ENCODE data around the gene PLCL1. TPM values are rescaled to one million over a fixed set of nuclear protein-coding genes. Genes with fewer than 3 reads are reported as not detected.
"Not testable (repeated sequence)": the region's sequence is repeated elsewhere in the genome, so short reads cannot be mapped to it uniquely, and the experiment has no call there.

Gene PLCL1
- total RNA-seq, 3 donors from 2014 or later = 6.6 to 11.3 (median 11.1) TPM

DNA sequence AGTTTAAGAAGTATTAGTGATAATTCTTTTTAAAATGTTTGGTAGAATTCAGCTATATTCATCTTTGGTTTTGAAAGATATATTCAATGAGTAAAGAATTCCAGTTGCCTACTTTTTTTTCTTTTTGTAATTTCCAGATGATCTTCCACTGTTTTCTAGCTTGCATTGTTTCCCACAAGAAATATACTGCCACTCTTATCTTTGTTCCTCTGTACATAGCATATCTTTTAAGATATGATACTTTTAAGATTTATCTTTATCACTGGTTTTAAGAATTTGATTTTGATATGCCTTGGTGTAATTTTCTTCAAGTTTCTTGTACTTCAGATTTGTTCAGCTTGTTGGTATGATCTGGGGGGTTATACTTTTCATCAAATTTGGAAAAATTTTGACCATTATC is 374.4 kb downstream of the PLCL1 start:
- Histone ChIP-seq H3K27me3 (no peaks in the 10 kb centered on the region), H3K9me3 (peaks cover 0 to 6% of the 10 kb centered on the region in 2 donors), H3K4me3 (no peak overlapping the region), H3K27ac (no peak overlapping the region), H3K36me3 (no peaks in the 10 kb centered on the region), H3K4me1 (no peaks in the 10 kb centered on the region)
- no peak for DNase-seq (ENCODE audit: low spot score in 2 of 2)
- intact Hi-C loops (cut with DNase I; ENCODE audit: low total_unique reads) = loop anchor here (5.0 kb wide), 1 partner anchor 869 kb away; no protein-coding TSS in a partner anchor
- TF ChIP-seq, protein P1, sequence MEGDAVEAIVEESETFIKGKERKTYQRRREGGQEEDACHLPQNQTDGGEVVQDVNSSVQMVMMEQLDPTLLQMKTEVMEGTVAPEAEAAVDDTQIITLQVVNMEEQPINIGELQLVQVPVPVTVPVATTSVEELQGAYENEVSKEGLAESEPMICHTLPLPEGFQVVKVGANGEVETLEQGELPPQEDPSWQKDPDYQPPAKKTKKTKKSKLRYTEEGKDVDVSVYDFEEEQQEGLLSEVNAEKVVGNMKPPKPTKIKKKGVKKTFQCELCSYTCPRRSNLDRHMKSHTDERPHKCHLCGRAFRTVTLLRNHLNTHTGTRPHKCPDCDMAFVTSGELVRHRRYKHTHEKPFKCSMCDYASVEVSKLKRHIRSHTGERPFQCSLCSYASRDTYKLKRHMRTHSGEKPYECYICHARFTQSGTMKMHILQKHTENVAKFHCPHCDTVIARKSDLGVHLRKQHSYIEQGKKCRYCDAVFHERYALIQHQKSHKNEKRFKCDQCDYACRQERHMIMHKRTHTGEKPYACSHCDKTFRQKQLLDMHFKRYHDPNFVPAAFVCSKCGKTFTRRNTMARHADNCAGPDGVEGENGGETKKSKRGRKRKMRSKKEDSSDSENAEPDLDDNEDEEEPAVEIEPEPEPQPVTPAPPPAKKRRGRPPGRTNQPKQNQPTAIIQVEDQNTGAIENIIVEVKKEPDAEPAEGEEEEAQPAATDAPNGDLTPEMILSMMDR (IDR thresholded peaks at IDR 0.05) = no peak
- no peak for TF ChIP-seq POLR2A (IDR thresholded peaks at IDR 0.05)
- no peak for TF ChIP-seq POLR2AphosphoS5 (IDR thresholded peaks at IDR 0.05)

DNA sequence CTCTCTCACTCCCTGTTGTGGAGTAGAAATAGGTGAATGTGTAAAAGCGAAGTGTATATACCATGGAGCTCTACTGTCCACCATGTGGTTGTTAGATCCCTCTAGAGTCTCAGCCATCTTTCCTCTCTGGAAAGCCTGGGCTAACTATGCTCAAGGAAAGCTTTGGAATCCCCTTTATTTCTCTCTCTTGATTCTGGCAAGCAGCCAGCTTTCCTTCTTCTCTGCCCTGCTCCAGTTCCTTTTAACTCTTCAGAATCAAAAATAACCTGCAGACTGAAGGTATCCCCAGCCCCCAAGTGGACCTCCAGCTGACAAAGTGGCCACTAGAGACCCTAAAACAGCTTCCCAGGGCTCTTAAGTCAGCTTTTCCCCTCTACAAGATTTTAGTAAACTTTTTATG is 381.9 kb downstream of the PLCL1 start:
- intact Hi-C loops (cut with DNase I; ENCODE audit: low total_unique reads) = no loop called here
- H3K27ac ChIP-seq = no peak overlapping the region
- H3K27me3 ChIP-seq = peaks cover 0 to 4% of the 10 kb centered on the region in 2 donors
- no peak for DNase-seq (ENCODE audit: low spot score in 2 of 2)
- TF ChIP-seq, protein P1 (IDR thresholded peaks at IDR 0.05) = no peak
- TF ChIP-seq POLR2AphosphoS5 (IDR thresholded peaks at IDR 0.05) (no peak), POLR2A (IDR thresholded peaks at IDR 0.05) (no peak)
- H3K9me3 ChIP-seq = no peaks in the 10 kb centered on the region
- no peak overlapping the region for H3K4me3 ChIP-seq
- no peaks in the 10 kb centered on the region for H3K4me1 ChIP-seq
- no peaks in the 10 kb centered on the region for H3K36me3 ChIP-seq

DNA sequence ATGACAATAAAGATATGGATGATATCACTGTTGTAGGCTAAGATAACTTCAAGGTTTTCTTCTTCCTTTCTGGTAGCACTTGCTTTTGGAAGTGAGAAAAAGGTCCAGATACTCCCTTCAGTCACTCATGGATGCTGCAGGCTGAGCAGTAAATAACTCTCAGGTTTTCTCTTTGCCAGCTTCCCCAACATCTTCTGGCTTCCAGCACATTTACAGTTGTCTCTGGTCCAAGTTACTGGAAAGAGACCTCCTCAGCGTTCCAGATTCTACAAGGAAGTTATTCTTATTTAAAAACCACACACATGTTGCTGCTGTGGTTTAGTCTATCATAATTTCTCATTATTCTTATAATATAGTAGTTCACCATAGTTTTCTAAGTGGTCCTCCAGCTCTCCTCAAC is 383.4 kb downstream of the PLCL1 start:
- no peak for TF ChIP-seq POLR2A (IDR thresholded peaks at IDR 0.05)
- no peak for TF ChIP-seq POLR2AphosphoS5 (IDR thresholded peaks at IDR 0.05)
- TF ChIP-seq, protein P1 (IDR thresholded peaks at IDR 0.05) = no peak
- Histone ChIP-seq H3K4me1 (no peaks in the 10 kb centered on the region), H3K27ac (no peak overlapping the region), H3K9me3 (no peaks in the 10 kb centered on the region), H3K36me3 (no peaks in the 10 kb centered on the region), H3K4me3 (no peak overlapping the region), H3K27me3 (peaks cover 0 to 4% of the 10 kb centered on the region in 2 donors)
- no peak for DNase-seq (ENCODE audit: low spot score in 2 of 2)
- intact Hi-C loops (cut with DNase I; ENCODE audit: low total_unique reads) = no loop called here

DNA sequence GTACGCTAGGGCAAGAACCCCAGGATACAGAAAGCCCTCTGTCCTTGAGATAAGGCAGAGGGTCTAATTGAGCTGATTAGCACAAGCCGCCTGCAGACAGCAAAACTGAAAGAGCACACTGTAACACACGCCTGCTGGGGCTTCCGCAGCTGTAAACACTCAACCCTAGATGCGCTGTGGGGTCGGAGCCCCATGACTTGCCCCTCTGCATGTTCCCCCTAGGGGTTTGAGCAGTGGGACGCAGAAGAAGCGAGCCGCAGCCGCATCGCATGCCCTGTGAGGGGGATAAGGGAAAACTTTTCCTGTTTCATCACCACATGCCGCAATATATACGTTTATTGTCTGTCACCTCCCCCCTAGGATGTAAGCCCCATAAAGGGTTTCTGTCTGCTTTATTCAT is 384.6 kb downstream of the PLCL1 start:
- intact Hi-C loops (cut with DNase I; ENCODE audit: low total_unique reads) = no loop called here
- no peak for DNase-seq (ENCODE audit: low spot score in 2 of 2)

DNA sequence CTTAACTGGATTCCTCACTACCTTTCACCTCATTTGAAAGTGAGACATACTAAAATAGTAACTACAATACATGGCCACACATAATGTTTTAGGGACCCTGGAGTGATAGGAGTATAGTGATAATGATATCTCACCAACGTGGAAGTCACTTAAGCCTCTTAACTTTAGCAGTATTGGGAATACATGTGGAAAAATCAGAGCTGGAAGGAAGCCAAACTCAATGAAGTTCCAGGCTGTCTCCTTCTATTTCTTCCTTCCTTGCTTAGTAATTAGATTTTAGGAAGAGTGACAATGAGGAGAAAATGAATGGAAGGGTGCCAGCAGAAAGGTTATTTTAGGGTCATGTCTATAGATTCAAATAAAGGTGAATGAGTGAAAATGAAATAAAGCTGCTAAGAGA is 387.3 kb downstream of the PLCL1 start:
- H3K9me3 ChIP-seq = no peaks in the 10 kb centered on the region
- TF ChIP-seq POLR2A (IDR thresholded peaks at IDR 0.05) (no peak), POLR2AphosphoS5 (IDR thresholded peaks at IDR 0.05) (no peak)
- TF ChIP-seq, protein P1 (IDR thresholded peaks at IDR 0.05) = no peak
- DNase-seq (ENCODE audit: low spot score in 2 of 2) = no peak
- H3K27ac ChIP-seq = no peak overlapping the region
- H3K36me3 ChIP-seq = no peaks in the 10 kb centered on the region
- intact Hi-C loops (cut with DNase I; ENCODE audit: low total_unique reads) = no loop called here
- H3K4me1 ChIP-seq = no peaks in the 10 kb centered on the region
- no peak overlapping the region for H3K4me3 ChIP-seq
- peaks cover 0 to 4% of the 10 kb centered on the region in 2 donors for H3K27me3 ChIP-seq

More for the DNA sequence above, 384.6 kb downstream of the PLCL1 start:
- no peaks in the 10 kb centered on the region for H3K4me1 ChIP-seq
- H3K9me3 ChIP-seq = no peaks in the 10 kb centered on the region
- H3K27ac ChIP-seq = no peak overlapping the region
- H3K36me3 ChIP-seq = no peaks in the 10 kb centered on the region
- peaks cover 0 to 4% of the 10 kb centered on the region in 2 donors for H3K27me3 ChIP-seq
- TF ChIP-seq, protein P1 (IDR thresholded peaks at IDR 0.05) = no peak
- TF ChIP-seq POLR2A (IDR thresholded peaks at IDR 0.05) (no peak), POLR2AphosphoS5 (IDR thresholded peaks at IDR 0.05) (no peak)
- no peak overlapping the region for H3K4me3 ChIP-seq

DNA sequence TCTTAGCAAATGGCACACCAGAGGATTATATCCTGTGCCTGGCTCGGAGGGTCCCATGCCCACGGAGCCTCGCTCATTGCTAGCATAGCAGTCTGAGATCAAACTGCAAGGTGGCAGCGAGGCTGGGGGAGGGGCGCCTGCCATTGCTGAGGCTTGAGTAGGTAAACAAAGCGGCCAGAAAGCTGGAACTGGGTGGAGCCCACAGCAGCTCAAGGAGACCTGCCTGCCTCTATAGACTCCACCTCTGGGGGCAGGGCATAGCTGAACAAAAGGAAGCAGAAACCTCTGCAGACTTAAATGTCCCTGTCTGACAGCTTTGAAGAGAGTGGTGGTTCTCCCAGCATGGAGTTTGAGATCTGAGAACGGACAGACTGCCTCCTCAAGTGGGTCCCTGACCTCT is 392.2 kb downstream of the PLCL1 start:
- H3K27ac ChIP-seq; DNase-seq (ENCODE audit: low spot score in 2 of 2); H3K27me3 ChIP-seq; intact Hi-C loops (cut with DNase I; ENCODE audit: low total_unique reads); H3K9me3 ChIP-seq; H3K36me3 ChIP-seq; H3K4me3 ChIP-seq; H3K4me1 ChIP-seq: not testable (repeated sequence)

Data from breast epithelium (tissue), 4 donors.